ENCODE results near the gene MS4A18.
A peak's percentile ranks its signal among the peaks of the same experiment; 100 is the strongest.
"Not testable (repeated sequence)": the region's sequence is repeated elsewhere in the genome, so short reads cannot be mapped to it uniquely, and the experiment has no call there.

MS4A18 gene

DNA sequence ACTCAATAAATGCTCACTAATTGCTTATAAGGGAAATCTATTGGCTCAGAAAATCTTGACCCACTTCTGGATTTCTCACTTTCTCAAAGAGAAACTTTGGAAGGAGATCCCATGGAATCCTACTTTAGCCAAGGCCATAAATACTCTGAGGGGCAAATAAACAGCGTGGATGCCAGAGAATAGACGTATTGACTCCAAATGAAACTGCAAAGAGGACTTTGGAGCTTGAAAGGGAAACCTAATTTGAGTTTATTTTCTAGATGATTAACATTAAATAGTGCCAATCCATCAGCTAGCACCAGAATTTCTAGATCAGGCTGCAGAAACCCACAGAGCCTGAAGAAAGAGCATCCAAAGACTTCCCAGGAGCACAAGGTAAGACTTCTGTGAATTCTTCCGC lies at the start of gene MS4A18:
MS4A18 (plus strand) TSS at position 301 of the 400 bp plus-strand sequence.
- no peak for DNase-seq

DNA sequence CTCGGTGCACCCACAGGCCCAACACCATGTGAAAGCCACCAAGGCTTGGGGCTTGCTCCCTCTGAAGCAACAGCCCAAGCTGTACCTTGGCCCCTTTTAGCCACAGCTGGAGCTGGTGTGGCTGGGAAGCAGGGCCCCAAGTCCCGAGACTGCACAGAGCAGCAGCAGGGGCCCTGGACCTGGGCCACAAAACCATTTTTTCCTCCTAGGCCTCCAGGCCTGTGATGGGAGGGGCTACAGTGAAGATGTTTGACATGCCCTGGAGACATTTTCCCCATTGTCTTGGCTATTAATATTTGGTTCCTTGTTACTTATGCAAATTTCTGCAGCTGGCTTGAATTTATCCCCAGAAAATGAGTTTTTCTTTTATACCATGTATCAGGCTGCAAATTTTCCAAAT lies 46.3 kb upstream of the MS4A18 start:
- not testable (repeated sequence) for DNase-seq

DNA sequence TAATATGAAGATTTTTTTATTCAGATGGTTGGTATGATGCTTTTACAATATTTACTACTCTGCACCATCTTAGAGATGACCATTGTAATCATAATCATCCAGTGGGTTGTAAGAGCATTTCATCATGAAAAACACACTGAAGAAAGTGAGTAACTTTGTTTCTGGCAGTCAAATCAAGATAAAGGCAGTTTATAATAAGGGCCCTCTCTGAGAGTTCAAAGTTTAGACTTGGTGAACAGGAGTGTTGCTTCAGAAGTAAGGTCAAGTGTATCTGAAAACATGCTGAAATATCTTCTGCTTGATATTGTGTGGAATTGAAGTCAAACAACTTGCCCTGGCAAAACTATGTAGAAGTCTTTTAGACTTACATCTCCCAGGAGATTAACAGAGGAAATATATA lies 44.6 kb upstream of the MS4A18 start:
- no peak for DNase-seq

DNA sequence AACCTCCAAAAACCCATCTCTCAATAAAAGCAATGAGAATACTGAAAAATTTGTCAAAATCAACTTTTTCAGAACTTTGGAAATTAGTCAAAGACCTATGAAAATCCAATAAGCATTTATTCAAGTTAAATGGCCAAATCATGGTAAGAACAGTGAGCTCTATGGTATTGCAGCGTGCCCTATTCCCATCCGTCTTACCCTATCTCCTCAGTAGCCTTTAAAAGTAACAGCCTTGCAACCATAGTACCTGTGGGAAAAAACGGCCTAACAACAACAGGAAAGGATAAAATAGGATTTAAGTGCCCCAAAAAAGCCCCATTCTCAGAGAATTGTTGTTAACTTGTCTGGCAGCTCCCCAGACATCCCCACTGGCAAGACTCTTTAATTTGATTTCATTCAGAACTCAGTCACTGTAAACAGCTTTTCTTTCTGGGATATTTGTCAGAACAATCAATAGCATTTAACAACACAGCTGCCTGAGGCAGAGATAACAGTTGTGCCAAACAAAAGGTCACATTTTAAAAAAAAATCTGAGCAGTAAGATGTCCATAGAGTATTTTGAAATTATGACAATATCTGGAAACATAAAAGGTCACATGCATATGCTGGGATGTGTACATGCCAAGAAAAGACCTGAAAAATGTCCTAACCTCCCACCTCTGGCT lies 43.9 kb upstream of the MS4A18 start:
- no peak for DNase-seq

- not testable (repeated sequence) for DNase-seq
These were observed 40.0 kb upstream of the MS4A18 start for GRCh38 chr11:60684541-60684848.

DNA sequence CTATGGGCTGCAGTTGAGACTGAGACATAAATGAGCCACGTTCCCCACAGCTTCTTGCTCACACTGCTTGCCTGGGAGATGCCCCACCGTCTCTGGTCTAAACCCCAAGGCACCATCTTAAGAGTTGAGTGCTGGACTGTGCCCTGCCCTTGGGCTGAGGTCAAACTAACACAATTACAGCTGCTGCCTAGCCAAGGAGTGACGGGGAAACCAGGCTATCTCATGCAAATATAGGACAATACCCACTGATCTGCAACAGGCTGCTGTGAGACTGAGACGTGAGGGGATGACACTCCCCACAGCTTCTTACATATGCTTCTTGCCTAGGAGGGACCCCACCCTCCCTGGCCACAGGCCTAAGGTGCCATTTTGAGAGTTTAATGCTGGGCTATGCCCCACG lies 32.9 kb upstream of the MS4A18 start:
- no peak for DNase-seq

DNA sequence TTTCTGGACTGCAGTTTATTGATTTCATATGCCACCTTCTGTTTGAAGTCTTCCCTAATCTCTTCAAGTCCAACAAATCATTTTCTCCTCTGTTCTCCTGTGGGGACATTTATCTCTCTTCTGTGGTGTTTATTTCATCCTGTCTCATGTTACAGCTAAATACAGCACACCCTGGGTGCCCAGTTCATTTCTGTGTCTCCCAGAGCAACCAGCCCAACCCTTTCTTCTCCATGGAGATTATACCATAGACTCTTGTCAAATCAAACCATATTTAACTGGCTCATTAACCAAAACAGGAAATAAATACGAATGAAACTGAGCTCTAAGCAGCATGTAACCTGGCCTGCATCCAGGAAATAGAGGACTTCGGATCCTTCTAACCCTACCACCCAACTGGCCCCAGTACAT lies 25.2 kb upstream of the MS4A18 start, which contains the start of gene MS4A8:
MS4A8 (plus strand) TSS at position 329 of the 408 bp plus-strand sequence. CDS start 1,249 bp downstream, outside the sequence.
- DNase-seq = peak; percentile 99

DNA sequence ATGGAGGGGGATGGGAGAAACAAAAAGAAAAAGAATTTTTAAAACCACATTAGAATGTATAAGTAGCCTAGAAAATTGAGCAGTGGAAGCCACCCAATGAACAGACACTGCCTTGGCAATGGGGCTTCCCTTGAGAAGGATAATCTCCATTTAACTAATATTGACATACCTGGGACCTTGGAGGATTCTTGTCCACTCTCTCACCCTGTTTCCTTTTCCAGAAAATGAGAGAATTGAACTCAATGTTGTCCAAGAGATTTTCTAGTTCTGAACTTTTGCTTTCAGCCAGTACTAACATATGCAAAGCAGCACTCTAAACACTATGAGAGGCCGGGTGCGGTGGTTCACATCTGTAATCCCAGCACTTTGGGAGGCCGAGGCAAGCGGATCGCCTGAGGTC lies 24.6 kb upstream of the MS4A18 start:
- DNase-seq = no peak

DNA sequence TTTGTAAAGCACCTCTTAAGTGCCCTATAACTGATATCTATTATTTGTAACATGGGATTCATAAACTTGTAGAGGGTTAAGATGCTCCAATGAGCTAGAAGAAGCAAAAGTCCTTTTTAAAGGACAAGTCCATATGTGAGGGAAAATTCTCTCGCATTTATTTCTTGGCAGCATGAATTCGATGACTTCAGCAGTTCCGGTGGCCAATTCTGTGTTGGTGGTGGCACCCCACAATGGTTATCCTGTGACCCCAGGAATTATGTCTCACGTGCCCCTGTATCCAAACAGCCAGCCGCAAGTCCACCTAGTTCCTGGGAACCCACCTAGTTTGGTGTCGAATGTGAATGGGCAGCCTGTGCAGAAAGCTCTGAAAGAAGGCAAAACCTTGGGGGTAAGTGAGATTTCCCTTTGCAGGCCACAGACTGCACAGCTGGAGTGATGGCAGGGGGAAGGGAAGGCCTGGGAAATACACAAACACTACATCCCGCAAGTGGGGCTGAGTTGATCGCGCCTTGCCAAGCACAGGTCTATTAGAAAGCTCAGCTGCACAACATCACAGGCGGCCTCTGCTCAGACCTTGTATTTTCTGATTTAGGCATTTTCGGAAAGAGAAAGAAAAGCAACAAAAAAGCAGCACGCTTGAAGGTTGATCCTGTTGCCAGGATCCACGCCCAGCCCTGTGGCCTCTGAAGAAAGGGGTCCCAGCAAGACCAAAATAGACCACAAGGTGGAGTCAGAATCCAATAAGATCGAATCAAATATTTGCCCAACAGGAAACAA lies 23.6 kb upstream of the MS4A18 start:
- DNase-seq = peak; percentile 83

GRCh38 chr11:60701469-60701818 lies 23.1 kb upstream of the MS4A18 start:
- DNase-seq = no peak

GRCh38 chr11:60703374-60703773 lies 21.1 kb upstream of the MS4A18 start:
- DNase-seq = no peak

- no peak for DNase-seq
These were observed 18.6 kb upstream of the MS4A18 start for GRCh38 chr11:60705895-60706294.

DNA sequence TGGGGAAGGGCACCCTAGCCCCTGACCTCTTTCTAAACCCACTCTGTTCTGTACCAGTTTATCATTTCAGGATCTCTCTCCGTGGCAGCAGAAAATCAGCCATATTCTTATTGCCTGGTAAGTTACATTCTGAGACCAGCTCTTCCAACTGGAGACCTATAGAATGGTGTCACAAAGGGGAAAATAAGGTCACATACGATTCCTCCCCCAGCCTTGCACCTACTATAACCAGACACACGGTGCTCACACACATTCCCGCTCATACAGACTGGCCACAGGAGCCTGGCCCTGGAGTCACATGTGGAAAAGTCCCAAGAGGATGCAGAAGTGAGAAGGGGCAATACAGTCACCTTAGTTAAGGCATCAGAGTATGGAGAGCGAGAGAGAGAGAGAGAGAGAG lies 17.6 kb upstream of the MS4A18 start:
- DNase-seq = no peak

GRCh38 chr11:60710482-60710881 lies 14.0 kb upstream of the MS4A18 start:
- no peak for DNase-seq

DNA sequence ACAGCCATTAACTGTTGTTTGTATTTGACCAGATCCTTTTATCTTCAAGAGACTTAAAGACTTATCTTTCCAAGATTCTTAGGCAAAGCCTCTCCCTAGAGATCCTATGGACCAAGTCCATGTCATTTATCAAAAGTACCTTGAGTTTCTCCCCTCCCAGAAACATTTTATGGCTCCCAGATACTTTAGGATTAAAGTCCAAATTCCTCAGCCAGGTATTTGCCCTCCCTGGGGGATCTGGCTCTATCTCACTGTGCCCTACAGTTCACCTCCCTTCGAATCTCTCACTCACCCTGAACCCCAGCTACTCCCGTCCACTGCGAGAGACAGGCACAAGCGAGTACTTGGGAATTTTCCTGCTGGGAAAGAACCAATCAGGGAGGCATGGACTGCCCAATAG lies 13.2 kb upstream of the MS4A18 start:
- DNase-seq = no peak

DNA sequence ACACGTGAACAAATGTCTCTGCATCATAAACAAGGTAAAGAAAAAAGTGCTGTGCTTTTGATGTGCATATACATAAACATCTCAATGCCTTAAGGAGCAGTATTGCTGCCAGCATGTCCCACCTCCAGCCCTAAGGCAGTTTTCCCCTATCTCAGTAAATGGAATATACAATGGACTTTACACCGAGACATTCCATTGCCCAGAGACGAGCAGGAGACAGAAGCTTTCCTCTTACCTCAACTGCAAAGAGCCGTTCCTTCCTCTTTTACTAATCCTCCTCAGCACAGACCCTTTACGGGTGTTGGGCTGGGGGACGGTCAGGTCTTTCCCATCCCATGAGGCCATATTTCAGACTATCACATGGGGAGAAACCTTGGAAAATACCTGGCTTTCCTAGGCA lies 11.1 kb upstream of the MS4A18 start:
- not testable (repeated sequence) for DNase-seq

DNA sequence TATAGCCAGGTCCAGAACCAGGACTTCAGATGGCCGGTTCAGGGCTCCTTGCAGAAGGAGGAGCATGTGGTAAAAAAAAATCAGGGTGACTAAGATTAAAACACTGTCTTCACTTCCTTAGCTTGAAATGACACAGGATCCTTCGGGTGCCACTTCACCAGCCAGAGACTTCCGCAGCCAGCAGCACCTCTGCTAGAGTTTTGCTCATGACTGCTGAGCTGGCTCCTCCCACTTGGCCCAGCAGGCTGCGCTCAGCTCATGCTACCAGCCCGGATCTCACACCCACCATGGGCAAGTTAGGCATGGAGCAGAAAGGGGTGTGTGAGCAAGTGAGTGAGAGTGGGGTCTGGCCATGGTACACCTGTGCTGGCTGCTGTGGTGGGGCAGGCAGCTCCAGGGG lies 6.6 kb upstream of the MS4A18 start:
- no peak for DNase-seq

DNA sequence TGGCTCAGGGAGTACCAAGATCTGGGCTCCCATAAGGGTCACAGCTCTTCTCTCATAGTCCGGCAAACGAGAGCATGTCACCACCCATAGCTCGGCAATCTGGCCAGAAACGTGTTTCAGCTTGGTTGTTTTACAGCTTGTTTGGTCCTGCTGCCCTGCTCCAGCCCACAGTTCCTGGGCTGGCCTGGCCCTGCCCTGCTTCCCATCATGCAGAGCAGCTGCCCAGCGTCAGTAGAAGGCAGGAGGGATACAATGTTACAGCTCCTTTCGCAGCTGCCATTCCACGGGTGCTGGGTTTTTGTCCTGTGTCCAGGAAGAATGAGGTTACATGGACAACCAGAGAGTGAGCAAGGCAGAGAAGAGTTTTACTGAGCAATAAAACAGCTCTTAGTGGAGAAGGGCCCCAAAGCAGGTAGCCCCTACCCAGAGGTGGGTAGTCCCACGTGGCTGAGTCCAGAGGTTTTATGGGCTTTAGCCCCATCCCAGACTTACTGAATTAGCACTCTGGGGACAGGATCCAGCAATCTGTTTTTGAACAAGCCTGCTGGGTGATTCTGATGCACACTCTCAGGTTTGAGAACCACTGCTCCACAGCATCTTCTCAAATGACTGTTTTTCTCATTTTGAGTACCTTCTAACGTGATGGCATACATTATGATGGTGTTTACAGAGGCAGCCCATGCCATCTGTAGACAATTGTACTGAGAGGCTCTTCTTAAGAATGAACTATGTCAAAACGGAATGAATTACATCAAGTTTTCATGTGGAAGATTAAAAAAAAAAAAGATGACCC lies 5.8 kb upstream of the MS4A18 start:
- DNase-seq = no peak

DNA sequence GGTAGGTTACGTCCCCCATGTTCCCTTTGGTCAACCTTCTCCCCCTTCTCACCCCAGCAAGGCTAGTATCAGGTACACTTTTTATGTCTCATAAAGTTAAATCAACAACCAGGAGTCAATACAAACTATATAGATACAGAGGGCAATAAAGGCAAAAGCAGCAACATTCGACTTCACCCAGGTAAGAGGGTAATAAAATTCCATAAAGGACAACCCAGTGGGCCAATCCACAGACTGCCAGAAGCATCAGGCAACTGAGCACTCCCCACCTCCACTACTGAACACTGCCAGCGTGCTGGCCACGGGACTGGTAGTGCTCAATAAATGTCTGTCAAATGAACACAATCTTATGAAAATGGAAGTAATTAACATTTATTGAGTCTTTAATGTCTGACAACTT lies 5.1 kb upstream of the MS4A18 start:
- DNase-seq = no peak

DNA sequence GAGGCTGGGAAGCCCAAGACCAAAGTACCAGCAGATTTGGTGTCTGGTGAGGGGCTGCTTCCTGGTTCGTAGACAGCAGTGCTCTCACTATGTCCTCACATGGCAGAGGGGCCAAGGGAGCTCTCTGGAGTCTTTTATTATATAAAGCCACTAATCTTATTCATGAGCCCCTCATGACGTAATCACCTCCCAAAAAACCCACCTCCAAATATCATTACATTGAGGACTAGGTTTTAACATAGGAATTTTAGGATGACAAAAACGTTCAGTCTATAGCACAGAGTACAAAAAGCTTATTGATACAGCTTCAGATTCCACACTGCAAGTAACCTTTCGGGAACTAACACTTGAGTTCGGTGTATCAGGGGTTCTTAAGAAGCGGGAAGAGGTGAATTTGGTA lies 4.1 kb upstream of the MS4A18 start:
- DNase-seq = no peak

DNA sequence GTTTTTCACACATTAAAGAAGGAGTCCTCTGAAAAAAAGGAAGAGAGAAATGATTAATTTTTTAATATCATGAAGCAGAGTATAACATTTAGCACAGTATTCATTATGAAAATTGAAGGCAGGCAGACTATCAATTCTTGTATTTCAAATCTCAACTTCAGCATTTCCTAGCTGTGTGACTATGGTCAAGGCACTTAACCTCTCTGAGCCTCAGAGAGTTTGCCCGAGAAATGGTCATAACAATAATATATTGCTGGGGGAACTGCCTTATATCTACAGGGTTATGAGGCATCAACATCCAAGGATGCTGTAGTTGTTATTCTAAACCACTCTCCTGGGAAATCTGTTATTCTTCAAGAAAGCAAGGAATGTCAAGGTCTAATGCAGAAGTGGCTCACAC lies 1.1 kb downstream of the MS4A18 start:
- no peak for DNase-seq

GRCh38 chr11:60731586-60731985 lies 7.1 kb downstream of the MS4A18 start:
- DNase-seq = no peak

GRCh38 chr11:60734279-60734678 lies 9.8 kb downstream of the MS4A18 start:
- DNase-seq = no peak

GRCh38 chr11:60739114-60739513 lies 14.6 kb downstream of the MS4A18 start:
- no peak for DNase-seq

Data from NCI-H1417 treated with DMSO at 0.1 percent for 48 hours (cell line).